Measurements from ENCODE around the gene SLC39A11.

Gene SLC39A11

DNA sequence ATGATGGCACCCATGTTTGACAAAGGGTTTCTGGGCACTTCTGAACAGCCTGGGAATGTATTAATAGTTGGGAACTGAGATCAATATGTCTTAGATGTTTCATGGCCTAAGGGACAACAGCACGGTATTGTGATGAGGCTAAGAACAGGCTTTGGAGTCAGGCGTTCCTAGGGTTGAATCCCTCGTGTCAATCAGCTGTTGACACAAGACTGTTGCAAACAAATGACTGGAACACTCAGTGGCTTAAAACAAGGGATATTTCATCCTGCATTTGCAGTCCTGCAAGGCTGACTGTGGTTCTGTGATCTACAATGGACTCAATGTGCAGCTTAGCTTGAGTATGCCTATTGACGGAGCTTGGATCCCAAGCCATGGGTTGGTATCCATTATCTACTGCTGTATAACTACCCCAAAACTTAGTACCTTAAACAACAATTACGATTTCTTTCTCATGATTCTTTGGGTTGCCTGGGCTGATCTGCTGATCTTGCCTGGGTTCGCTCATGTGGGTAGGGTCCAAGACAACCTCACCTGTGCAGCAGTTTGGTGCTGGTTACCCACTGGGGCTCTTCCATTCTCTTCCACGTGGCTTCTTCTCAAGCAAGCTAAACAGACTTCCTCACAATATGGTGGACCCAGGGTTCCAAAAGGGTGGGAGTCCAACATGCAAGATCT, 472.4 kb downstream of the SLC39A11 start:
- POLR2A ChIA-PET, result no interaction called here

DNA sequence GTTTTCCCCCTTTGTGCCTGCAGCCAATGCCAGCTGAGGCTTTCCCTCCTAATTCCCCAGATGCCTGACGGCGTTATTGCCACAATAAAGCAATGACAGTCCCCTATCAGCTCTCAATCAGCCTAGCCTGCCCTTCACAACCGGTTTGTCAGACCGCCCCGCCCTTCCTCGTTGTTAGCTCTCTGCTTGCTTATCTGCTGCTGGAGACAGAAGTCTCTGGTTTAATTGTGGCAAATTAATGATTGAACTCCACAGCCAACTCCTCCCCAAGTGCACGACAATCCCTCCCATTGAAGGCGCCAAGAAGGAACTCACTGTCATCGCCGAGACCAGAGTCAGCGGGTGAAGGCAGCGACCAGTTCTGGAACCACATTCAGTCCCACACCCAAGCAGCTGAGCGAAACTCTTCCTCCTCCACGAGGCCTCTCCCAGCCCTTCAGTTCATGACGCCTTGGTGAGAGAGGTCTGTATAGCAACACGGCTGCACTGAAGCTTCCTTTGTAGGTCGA, 474.4 kb downstream of the SLC39A11 start:
- DNase-seq (ENCODE audit: extremely low spot score), result no peak
- ChIA-PET CTCF (interaction anchor here (0.8 kb wide), 1 partner anchor 61 kb away, joined by 3 read pairs; no protein-coding TSS in a partner anchor), POLR2A (interaction anchor here (1.3 to 1.5 kb wide), 2 partner anchors 15 to 26 kb away, joined by 3 to 8 read pairs; no protein-coding TSS in a partner anchor)
- TF ChIP-seq ELF4 (IDR thresholded peaks at IDR 0.05) (no peak), FOXM1 (IDR thresholded peaks at IDR 0.05; ENCODE audit: borderline replicate concordance) (no peak), TARDBP (IDR thresholded peaks at IDR 0.05) (no peak), L3MBTL2 (conservative IDR thresholded peaks at IDR 0.05) (no peak), SP1 (IDR thresholded peaks at IDR 0.05) (no peak), CTBP1 (IDR thresholded peaks at IDR 0.05; ENCODE audit: borderline replicate concordance) (no peak), LEF1 (IDR thresholded peaks at IDR 0.05; ENCODE audit: borderline replicate concordance) (no peak), SUZ12 (IDR thresholded peaks at IDR 0.05) (no peak), FOXA1 (IDR thresholded peaks at IDR 0.05) (no peak), NFRKB (IDR thresholded peaks at IDR 0.05) (no peak), ZNF384 (IDR thresholded peaks at IDR 0.05) (no peak), BHLHE40 (IDR thresholded peaks at IDR 0.05; ENCODE audit: borderline replicate concordance) (no peak), FOXK2 (IDR thresholded peaks at IDR 0.05) (no peak), ARNT (IDR thresholded peaks at IDR 0.05) (no peak), HDGF (IDR thresholded peaks at IDR 0.05; ENCODE audit: borderline replicate concordance) (no peak)
- TF ChIP-seq, protein P1, sequence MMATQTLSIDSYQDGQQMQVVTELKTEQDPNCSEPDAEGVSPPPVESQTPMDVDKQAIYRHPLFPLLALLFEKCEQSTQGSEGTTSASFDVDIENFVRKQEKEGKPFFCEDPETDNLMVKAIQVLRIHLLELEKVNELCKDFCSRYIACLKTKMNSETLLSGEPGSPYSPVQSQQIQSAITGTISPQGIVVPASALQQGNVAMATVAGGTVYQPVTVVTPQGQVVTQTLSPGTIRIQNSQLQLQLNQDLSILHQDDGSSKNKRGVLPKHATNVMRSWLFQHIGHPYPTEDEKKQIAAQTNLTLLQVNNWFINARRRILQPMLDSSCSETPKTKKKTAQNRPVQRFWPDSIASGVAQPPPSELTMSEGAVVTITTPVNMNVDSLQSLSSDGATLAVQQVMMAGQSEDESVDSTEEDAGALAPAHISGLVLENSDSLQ (IDR thresholded peaks at IDR 0.05), result no peak

More for the DNA sequence above, 472.4 kb downstream of the SLC39A11 start:
- CTCF ChIA-PET, result interaction anchor here (0.8 kb wide), 1 partner anchor 63 kb away, joined by 3 read pairs; no protein-coding TSS in a partner anchor
- no peak for TF ChIP-seq FOXA1 (IDR thresholded peaks at IDR 0.05)
- TF ChIP-seq SUZ12 (IDR thresholded peaks at IDR 0.05), result no peak
- TF ChIP-seq, protein P1 (IDR thresholded peaks at IDR 0.05), result no peak
- TF ChIP-seq HDGF (IDR thresholded peaks at IDR 0.05; ENCODE audit: borderline replicate concordance), result no peak
- TF ChIP-seq SP1 (IDR thresholded peaks at IDR 0.05), result no peak
- TF ChIP-seq FOXK2 (IDR thresholded peaks at IDR 0.05), result no peak
- TF ChIP-seq ELF4 (IDR thresholded peaks at IDR 0.05), result no peak
- no peak for TF ChIP-seq CTBP1 (IDR thresholded peaks at IDR 0.05; ENCODE audit: borderline replicate concordance)
- TF ChIP-seq NFRKB (IDR thresholded peaks at IDR 0.05), result no peak
- TF ChIP-seq BHLHE40 (IDR thresholded peaks at IDR 0.05; ENCODE audit: borderline replicate concordance), result no peak
- DNase-seq (ENCODE audit: extremely low spot score), result no peak

DNA sequence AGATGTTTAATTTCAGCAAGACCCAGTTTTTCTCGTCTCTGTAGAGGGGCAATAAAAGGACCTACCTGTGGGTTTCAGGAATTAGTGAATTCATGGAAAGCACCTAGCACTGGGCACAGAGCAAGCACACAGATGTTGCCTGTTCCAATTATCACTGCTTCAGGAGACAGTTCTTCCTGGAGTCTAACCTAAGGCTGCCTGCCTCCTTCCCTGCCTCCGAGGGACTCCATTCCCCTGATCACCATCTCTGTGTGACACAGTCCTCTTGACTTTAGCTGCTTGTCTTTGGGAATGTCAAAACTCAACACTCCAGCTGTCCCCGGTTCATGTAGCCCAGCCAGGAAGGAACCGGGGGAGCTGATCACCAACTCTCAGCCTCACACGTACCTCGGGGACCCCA, 474.9 kb downstream of the SLC39A11 start:
- TF ChIP-seq ZNF384 (IDR thresholded peaks at IDR 0.05) (no peak), TARDBP (IDR thresholded peaks at IDR 0.05) (no peak), FOXK2 (IDR thresholded peaks at IDR 0.05) (no peak), SP1 (IDR thresholded peaks at IDR 0.05) (no peak), HDGF (IDR thresholded peaks at IDR 0.05; ENCODE audit: borderline replicate concordance) (no peak), ARNT (IDR thresholded peaks at IDR 0.05) (no peak), SUZ12 (IDR thresholded peaks at IDR 0.05) (no peak), NFRKB (IDR thresholded peaks at IDR 0.05) (no peak), ELF4 (IDR thresholded peaks at IDR 0.05) (no peak), FOXA1 (IDR thresholded peaks at IDR 0.05) (no peak), L3MBTL2 (conservative IDR thresholded peaks at IDR 0.05) (no peak), BHLHE40 (IDR thresholded peaks at IDR 0.05; ENCODE audit: borderline replicate concordance) (no peak), FOXM1 (IDR thresholded peaks at IDR 0.05; ENCODE audit: borderline replicate concordance) (no peak)
- TF ChIP-seq, protein P1 (IDR thresholded peaks at IDR 0.05), result no peak
- DNase-seq (ENCODE audit: extremely low spot score), result no peak
- CTCF ChIA-PET, result interaction anchor here (0.8 kb wide), 1 partner anchor 60 kb away, joined by 3 read pairs; no protein-coding TSS in a partner anchor
- POLR2A ChIA-PET, result interaction anchor here (1.3 to 1.5 kb wide), 2 partner anchors 15 to 25 kb away, joined by 3 to 8 read pairs; no protein-coding TSS in a partner anchor

DNA sequence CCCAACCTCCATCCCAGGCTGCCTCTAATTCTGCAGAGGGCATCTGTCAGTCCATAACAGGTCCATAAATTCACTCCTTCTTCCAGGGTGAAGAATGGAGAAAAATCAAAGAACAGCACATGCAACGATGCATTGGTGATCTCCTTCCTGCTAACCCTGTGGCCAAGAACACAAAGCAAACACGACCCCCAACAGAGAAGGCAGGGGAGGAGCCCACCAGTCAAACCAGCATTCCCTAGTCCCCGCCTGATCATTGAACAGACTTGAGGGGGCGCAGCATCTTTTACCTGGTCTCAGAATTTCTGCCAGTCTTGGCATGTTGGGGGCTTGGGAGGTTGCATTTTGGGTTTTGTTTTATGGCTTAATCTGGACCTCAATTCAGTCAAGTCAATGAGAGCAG, 476.0 kb downstream of the SLC39A11 start:
- TF ChIP-seq, protein P1 (IDR thresholded peaks at IDR 0.05), result no peak
- TF ChIP-seq FOXM1 (IDR thresholded peaks at IDR 0.05; ENCODE audit: borderline replicate concordance), result no peak
- no peak for TF ChIP-seq FOXK2 (IDR thresholded peaks at IDR 0.05)
- no peak for TF ChIP-seq ARNT (IDR thresholded peaks at IDR 0.05)
- TF ChIP-seq HDGF (IDR thresholded peaks at IDR 0.05; ENCODE audit: borderline replicate concordance), result no peak
- TF ChIP-seq L3MBTL2 (conservative IDR thresholded peaks at IDR 0.05), result no peak
- DNase-seq (ENCODE audit: extremely low spot score), result no peak
- ChIA-PET CTCF (no interaction called here), POLR2A (no interaction called here)

DNA sequence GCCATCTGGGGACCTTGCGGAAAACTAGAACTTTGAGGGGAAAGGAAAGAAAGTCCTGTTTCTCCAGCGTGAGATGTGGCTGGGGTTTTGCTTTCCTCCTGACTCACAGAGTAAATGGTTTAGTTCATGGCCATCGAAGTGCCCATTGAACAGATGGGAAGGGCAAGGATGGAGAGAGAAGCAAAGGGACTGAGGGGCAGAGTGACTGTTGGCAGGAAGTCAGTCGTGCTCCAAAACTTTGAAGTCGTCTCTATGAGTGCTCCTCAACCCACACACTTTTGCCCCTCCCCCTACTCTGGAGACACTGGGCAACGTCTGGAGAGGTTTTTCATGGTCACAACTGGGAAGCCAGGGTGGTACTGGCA, 476.9 kb downstream of the SLC39A11 start:
- TF ChIP-seq ELF4 (IDR thresholded peaks at IDR 0.05) (no peak), L3MBTL2 (conservative IDR thresholded peaks at IDR 0.05) (no peak), ARNT (IDR thresholded peaks at IDR 0.05) (no peak), FOXM1 (IDR thresholded peaks at IDR 0.05; ENCODE audit: borderline replicate concordance) (no peak), ZNF384 (IDR thresholded peaks at IDR 0.05) (no peak), FOXA1 (IDR thresholded peaks at IDR 0.05) (no peak), BHLHE40 (IDR thresholded peaks at IDR 0.05; ENCODE audit: borderline replicate concordance) (no peak)
- no peak for DNase-seq (ENCODE audit: extremely low spot score)
- ChIA-PET CTCF (no interaction called here), POLR2A (no interaction called here)
